Loucy (cell line): Measurements from ENCODE around the gene RHBDD3.

Experiments
- EZH2phosphoT487 ChIP-seq: fragments of 200-600 bp; IDR thresholded peaks from 2 replicates; pipeline ENCODE4 v1.6.1; 2018; ENCODE audit warnings: antibody characterized with exemption, mild to moderate bottlenecking, moderate library complexity, borderline replicate concordance
- TF ChIP-seq, protein P1 (sequence below): fragments of 200-600 bp; sonication (generic); conservative IDR thresholded peaks from 2 replicates; pipeline ENCODE4 v1.5.1; 2014; ENCODE audit warnings: mild to moderate bottlenecking, antibody characterized with exemption, low read length

DNA sequence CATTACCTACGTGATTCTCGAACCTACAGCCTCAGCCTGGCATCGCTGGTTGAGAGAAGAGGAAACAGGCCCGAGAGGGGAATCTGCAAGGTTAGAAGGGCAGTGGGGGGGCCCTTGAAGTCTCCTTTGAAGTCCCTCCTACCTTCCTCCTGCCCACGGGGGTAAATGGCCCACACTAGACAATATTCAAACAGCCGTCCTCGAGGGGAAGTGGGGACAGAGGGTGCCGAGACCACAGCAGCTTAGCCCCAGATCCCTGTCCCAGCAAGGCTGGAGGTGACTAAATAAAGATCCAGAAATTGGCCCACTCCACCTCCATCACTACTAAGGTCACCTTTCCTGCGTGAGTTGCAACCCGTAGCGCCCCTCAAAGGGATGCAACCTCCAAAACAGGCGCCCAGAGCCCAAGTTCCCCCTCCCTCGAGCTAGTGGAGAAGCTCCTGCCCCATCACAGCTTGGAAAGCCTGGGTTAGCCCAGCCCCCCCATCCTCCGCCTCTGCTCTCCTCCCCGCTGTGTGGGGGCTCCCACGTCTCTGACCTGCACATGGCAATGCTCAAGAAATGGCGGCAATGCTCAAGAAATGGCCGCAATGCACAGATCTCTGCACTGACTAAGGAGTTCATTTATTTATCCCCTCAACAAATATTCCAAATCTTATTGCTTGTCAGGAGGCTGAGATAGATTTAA is 48.5 kb upstream of the RHBDD3 start:
- TF ChIP-seq, protein P1, sequence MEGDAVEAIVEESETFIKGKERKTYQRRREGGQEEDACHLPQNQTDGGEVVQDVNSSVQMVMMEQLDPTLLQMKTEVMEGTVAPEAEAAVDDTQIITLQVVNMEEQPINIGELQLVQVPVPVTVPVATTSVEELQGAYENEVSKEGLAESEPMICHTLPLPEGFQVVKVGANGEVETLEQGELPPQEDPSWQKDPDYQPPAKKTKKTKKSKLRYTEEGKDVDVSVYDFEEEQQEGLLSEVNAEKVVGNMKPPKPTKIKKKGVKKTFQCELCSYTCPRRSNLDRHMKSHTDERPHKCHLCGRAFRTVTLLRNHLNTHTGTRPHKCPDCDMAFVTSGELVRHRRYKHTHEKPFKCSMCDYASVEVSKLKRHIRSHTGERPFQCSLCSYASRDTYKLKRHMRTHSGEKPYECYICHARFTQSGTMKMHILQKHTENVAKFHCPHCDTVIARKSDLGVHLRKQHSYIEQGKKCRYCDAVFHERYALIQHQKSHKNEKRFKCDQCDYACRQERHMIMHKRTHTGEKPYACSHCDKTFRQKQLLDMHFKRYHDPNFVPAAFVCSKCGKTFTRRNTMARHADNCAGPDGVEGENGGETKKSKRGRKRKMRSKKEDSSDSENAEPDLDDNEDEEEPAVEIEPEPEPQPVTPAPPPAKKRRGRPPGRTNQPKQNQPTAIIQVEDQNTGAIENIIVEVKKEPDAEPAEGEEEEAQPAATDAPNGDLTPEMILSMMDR, result no peak
- no peak for TF ChIP-seq EZH2phosphoT487
